ENCODE data around the gene PARN.

DNA sequence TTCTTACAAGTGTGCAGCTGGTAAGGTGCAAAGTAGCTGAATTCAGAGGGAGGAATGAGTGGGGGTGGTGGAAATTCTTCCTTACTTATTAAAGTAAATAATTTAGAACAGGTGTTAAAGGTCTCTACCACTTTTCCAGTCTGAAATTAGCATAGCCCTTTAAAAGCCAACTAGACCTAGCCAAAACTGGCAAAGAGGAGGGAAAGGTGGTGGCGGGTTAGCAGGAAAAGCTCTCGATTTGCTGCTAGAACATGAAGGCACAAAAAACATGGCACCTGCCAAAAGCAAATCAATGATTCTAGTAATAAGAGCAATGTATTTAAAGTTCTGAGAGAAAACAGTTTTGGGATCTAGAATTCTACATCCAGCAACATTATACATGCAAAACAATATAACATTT, 157.7 kb downstream of the PARN start:
- TF ChIP-seq, protein P1, sequence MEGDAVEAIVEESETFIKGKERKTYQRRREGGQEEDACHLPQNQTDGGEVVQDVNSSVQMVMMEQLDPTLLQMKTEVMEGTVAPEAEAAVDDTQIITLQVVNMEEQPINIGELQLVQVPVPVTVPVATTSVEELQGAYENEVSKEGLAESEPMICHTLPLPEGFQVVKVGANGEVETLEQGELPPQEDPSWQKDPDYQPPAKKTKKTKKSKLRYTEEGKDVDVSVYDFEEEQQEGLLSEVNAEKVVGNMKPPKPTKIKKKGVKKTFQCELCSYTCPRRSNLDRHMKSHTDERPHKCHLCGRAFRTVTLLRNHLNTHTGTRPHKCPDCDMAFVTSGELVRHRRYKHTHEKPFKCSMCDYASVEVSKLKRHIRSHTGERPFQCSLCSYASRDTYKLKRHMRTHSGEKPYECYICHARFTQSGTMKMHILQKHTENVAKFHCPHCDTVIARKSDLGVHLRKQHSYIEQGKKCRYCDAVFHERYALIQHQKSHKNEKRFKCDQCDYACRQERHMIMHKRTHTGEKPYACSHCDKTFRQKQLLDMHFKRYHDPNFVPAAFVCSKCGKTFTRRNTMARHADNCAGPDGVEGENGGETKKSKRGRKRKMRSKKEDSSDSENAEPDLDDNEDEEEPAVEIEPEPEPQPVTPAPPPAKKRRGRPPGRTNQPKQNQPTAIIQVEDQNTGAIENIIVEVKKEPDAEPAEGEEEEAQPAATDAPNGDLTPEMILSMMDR (IDR thresholded peaks at IDR 0.05; ENCODE audit: low read depth, low read length): no peak
- TF ChIP-seq POLR2A (IDR thresholded peaks at IDR 0.05; ENCODE audit: extremely low read depth, insufficient read length): no peak
- TF ChIP-seq, protein P2, sequence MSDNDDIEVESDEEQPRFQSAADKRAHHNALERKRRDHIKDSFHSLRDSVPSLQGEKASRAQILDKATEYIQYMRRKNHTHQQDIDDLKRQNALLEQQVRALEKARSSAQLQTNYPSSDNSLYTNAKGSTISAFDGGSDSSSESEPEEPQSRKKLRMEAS (IDR thresholded peaks at IDR 0.05; ENCODE audit: low read depth, low read length): no peak
